Raji (cell line): Measurements from ENCODE around the gene REG1A.

Experiments used
- POLR2A ChIP-seq: IDR thresholded peaks from 2 replicates; pipeline ENCODE4 v1.6.1; 2011; ENCODE audit warnings: low read depth, low read length, control low read depth; ENCODE audit not compliant: insufficient read depth

Gene REG1A

GRCh38 chr2:79112269-79112668, 8.0 kb upstream of the REG1A start:
- TF ChIP-seq POLR2A, result no peak

GRCh38 chr2:79114797-79115494, 5.3 kb upstream of the REG1A start:
- TF ChIP-seq POLR2A, result no peak

- TF ChIP-seq POLR2A, result no peak
These were observed 3.0 kb upstream of the REG1A start for GRCh38 chr2:79116997-79117928.

- no peak for TF ChIP-seq POLR2A
These were observed 2.4 kb downstream of the REG1A start for GRCh38 chr2:79122676-79123075.

- TF ChIP-seq POLR2A, result no peak
These were observed 4.8 kb downstream of the REG1A start for GRCh38 chr2:79124907-79125720.

- TF ChIP-seq POLR2A, result no peak
These were observed 5.4 kb downstream of the REG1A start for GRCh38 chr2:79125721-79125985.

GRCh38 chr2:79128406-79128805, 8.1 kb downstream of the REG1A start:
- no peak for TF ChIP-seq POLR2A

GRCh38 chr2:79129260-79129659, 9.0 kb downstream of the REG1A start:
- TF ChIP-seq POLR2A, result no peak

- no peak for TF ChIP-seq POLR2A
These were observed 9.5 kb downstream of the REG1A start for GRCh38 chr2:79129804-79130203.

GRCh38 chr2:79131687-79132086, 11.4 kb downstream of the REG1A start:
- TF ChIP-seq POLR2A, result no peak

- no peak for TF ChIP-seq POLR2A
These were observed 18.1 kb downstream of the REG1A start for GRCh38 chr2:79138385-79138784.

- no peak for TF ChIP-seq POLR2A
These were observed 19.1 kb downstream of the REG1A start for GRCh38 chr2:79139423-79139822.

- TF ChIP-seq POLR2A, result no peak
These were observed 35.7 kb downstream of the REG1A start for GRCh38 chr2:79155826-79156476.

GRCh38 chr2:79159030-79159429, 38.7 kb downstream of the REG1A start:
- no peak for TF ChIP-seq POLR2A

- TF ChIP-seq POLR2A, result no peak
These were observed 39.4 kb downstream of the REG1A start, which contains the start of gene REG3A for GRCh38 chr2:79159653-79160052. Gene REG3A (minus strand): TSS chr2:79159753. CDS start chr2:79159405, 348 bp downstream.
